DND-41 (cell line): ENCODE measurements around the gene MAP2K2.
"Not testable (repeated sequence)": the region's sequence is repeated elsewhere in the genome, so short reads cannot be mapped to it uniquely, and the experiment has no call there.

Experiments
- ATAC-seq: fragments of 200-7000 bp; cut with Tn5 transposase; 3 replicates; pipeline ENCODE4 v1.9.1; 2021; ENCODE audit warnings: low read depth; ENCODE audit not compliant: insufficient read depth
- DNase-seq: peaks from one replicate; pipeline ENCODE4 v3.0.0-alpha.2; 2020
- H2AFZ ChIP-seq: 2 replicates; pipeline ENCODE4 v1.6.0; 2012; ENCODE audit warnings: low read depth, low read length
- H3K27ac ChIP-seq: 2 replicates; pipeline ENCODE4 v1.5.1; 2012; ENCODE audit warnings: low read length, inconsistent platforms
- H3K27me3 ChIP-seq: fragments of 200-600 bp; sonication (generic); 2 replicates; pipeline ENCODE4 v1.6.0; 2012; ENCODE audit warnings: low read length, mild to moderate bottlenecking, inconsistent platforms; ENCODE audit not compliant: insufficient read depth, poor library complexity
- H3K36me3 ChIP-seq: 2 replicates; pipeline ENCODE4 v1.5.1; 2012; ENCODE audit warnings: low read length, inconsistent platforms; ENCODE audit not compliant: insufficient read depth
- H3K4me1 ChIP-seq: 2 replicates; pipeline ENCODE4 v1.5.1; 2012; ENCODE audit warnings: mild to moderate bottlenecking, low read length; ENCODE audit not compliant: insufficient read depth
- H3K4me2 ChIP-seq: 2 replicates; pipeline ENCODE4 v1.6.0; 2012; ENCODE audit warnings: mild to moderate bottlenecking, moderate library complexity, low read length, inconsistent platforms; ENCODE audit not compliant: insufficient read depth
- H3K4me3 ChIP-seq, 2 experiments: fragments of 200-600 bp in 1 of 2; shearing (Covaris generic) in 1 of 2; 2 replicates each; pipeline ENCODE4 v1.5.1; 2012 to 2016; ENCODE audit warnings: inconsistent platforms in 2 of 2, low read length in 2 of 2, mild to moderate bottlenecking in 2 of 2, low read depth in 1 of 2, moderate library complexity in 1 of 2
- H3K79me2 ChIP-seq: 2 replicates; pipeline ENCODE4 v1.6.0; 2012; ENCODE audit warnings: low read length, inconsistent platforms; ENCODE audit not compliant: insufficient read depth
- H3K9ac ChIP-seq: 2 replicates; pipeline ENCODE4 v1.6.0; 2012; ENCODE audit warnings: low read depth, mild to moderate bottlenecking, inconsistent platforms, low read length, moderate library complexity
- H3K9me3 ChIP-seq: 2 replicates; pipeline ENCODE4 v1.5.1; 2012; ENCODE audit warnings: low read length, moderate library complexity, mild to moderate bottlenecking, inconsistent platforms; ENCODE audit not compliant: insufficient read depth, severe bottlenecking
- H4K20me1 ChIP-seq: 2 replicates; pipeline ENCODE4 v1.6.0; 2012; ENCODE audit warnings: low read length; ENCODE audit not compliant: insufficient read depth
- CTCF ChIP-seq: IDR thresholded peaks from 2 replicates; pipeline ENCODE4 v1.5.1; 2012; ENCODE audit warnings: borderline replicate concordance, low read length, moderate library complexity, mild to moderate bottlenecking; ENCODE audit not compliant: poor library complexity, severe bottlenecking; ENCODE audit errors: extremely low read depth
- EZH2 ChIP-seq: IDR thresholded peaks from 3 replicates; pipeline ENCODE4 v1.6.1; 2012; ENCODE audit warnings: borderline replicate concordance, low read depth, mild to moderate bottlenecking, moderate library complexity, low read length, inconsistent platforms; ENCODE audit not compliant: severe bottlenecking

MAP2K2 gene

GRCh38 chr19:4164262-4164661, 40.3 kb upstream of the MAP2K2 start:
- Histone ChIP-seq H4K20me1 (peaks cover 4% of the 10 kb centered on the region; the same call in 1 of the 2 replicates), H3K4me3 (no peak overlapping the region), H3K79me2 (no peaks in the 10 kb centered on the region), H2AFZ (no peak overlapping the region), H3K4me1 (no peaks in the 10 kb centered on the region), H3K27ac (no peak overlapping the region), H3K36me3 (no peaks in the 10 kb centered on the region), H3K9ac (no peak overlapping the region), H3K9me3 (no peaks in the 10 kb centered on the region), H3K4me2 (no peak overlapping the region), H3K27me3 (no peaks in the 10 kb centered on the region)
- DNase-seq (no peak), ATAC-seq (no peak)
- TF ChIP-seq CTCF (no peak), EZH2 (no peak)

DNA sequence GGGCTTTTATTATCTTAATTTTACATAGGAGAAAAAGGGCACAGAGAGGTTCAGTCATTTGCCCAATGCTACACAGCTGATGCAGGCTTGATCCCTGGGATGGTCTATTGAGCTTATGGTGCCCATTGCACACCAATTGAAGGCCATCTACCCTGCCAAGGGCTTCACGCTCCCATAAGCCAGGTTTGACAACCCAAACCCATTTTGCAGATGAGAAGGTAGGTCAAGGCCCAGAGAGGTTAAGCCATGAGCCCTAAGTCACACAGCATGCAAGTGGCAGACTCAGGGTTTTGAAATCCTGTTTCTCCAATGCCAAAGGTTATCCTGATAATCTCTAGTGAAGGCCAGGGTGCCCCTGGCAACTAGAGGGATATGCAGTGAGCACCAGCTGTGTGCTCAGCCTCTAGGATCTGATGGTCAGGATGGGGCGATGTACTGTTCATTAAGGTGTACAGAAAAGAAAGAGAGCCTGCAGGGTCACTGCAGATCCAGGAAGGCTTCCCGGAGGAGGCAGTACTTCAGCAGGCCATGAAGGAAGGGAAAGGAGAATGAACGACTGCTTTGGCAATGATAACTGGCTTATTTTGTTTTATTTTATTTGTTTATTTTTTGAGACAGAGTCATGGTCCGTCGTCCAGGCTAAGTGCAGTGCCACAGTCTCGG, 37.6 kb upstream of the MAP2K2 start:
- Histone ChIP-seq H2AFZ (no peak overlapping the region), H3K4me2 (no peak overlapping the region), H3K4me1 (no peaks in the 10 kb centered on the region), H3K27ac (no peak overlapping the region), H3K9ac (no peak overlapping the region), H3K79me2 (no peaks in the 10 kb centered on the region), H3K4me3 (no peak overlapping the region), H4K20me1 (peaks cover 4% of the 10 kb centered on the region; the same call in 1 of the 2 replicates), H3K9me3 (no peaks in the 10 kb centered on the region), H3K27me3 (no peaks in the 10 kb centered on the region), H3K36me3 (no peaks in the 10 kb centered on the region)
- DNase-seq (no peak), ATAC-seq (no peak)
- no peak for TF ChIP-seq EZH2
- no peak for TF ChIP-seq CTCF

GRCh38 chr19:4157971-4158370, 34.0 kb upstream of the MAP2K2 start:
- H3K27me3 ChIP-seq, ATAC-seq, H3K9ac ChIP-seq: not testable (repeated sequence)

GRCh38 chr19:4157164-4157563, 33.2 kb upstream of the MAP2K2 start:
- Histone ChIP-seq H3K36me3 (no peaks in the 10 kb centered on the region), H3K9me3 (no peaks in the 10 kb centered on the region), H3K4me2 (no peak overlapping the region), H2AFZ (no peak overlapping the region), H3K9ac (no peak overlapping the region), H3K79me2 (no peaks in the 10 kb centered on the region), H4K20me1 (peaks cover 4% of the 10 kb centered on the region; the same call in 1 of the 2 replicates), H3K4me3 (no peak overlapping the region), H3K27ac (no peak overlapping the region), H3K4me1 (peaks cover 8% of the 10 kb centered on the region), H3K27me3 (no peaks in the 10 kb centered on the region)
- ATAC-seq (no peak), DNase-seq (no peak)
- no peak for TF ChIP-seq EZH2
- no peak for TF ChIP-seq CTCF

More at GRCh38 chr19:4157971-4158370, 34.0 kb upstream of the MAP2K2 start:
- H3K79me2 ChIP-seq, H3K36me3 ChIP-seq, H3K9me3 ChIP-seq, H2AFZ ChIP-seq, H3K4me1 ChIP-seq, H3K4me3 ChIP-seq, H4K20me1 ChIP-seq, H3K4me2 ChIP-seq, H3K27ac ChIP-seq, DNase-seq: not testable (repeated sequence)
